NCI-H2081 (cell line): ENCODE results near the gene INTU.
"Not testable (repeated sequence)": the region's sequence is repeated elsewhere in the genome, so short reads cannot be mapped to it uniquely, and the experiment has no call there.

ENCODE experiments used
- DNase-seq, 2 experiments: peaks; one replicate each; lab custom pipeline; 2025; lab: John Stamatoyannopoulos, UW

Gene INTU

GRCh38 chr4:127632420-127633403 is at the start of gene INTU:
Gene INTU, plus strand, starts transcription at chr4:127632957. Its CDS starts 78 bp downstream, at chr4:127633035.
- DNase-seq, result peak; percentile 80 to 89

DNA sequence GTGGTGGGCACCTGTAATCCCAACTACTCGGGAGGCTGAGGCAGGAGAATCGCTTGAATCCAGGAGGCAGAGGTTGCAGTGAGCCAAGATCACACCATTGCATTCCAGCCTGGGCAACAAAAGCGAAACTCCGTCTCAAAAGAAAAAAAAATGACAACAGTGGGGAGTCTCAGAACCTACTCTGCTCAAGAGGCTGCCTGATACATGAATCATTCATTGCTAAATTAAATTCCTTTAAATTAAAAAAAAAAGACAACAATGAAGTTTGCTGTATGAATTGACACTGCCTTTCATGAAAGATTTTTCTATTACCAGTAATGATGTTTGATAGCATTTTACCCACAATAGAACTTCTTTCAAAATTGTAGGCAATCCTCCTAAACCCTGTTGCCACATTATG is 46.3 kb upstream of the INTU start:
- not testable (repeated sequence) for DNase-seq

DNA sequence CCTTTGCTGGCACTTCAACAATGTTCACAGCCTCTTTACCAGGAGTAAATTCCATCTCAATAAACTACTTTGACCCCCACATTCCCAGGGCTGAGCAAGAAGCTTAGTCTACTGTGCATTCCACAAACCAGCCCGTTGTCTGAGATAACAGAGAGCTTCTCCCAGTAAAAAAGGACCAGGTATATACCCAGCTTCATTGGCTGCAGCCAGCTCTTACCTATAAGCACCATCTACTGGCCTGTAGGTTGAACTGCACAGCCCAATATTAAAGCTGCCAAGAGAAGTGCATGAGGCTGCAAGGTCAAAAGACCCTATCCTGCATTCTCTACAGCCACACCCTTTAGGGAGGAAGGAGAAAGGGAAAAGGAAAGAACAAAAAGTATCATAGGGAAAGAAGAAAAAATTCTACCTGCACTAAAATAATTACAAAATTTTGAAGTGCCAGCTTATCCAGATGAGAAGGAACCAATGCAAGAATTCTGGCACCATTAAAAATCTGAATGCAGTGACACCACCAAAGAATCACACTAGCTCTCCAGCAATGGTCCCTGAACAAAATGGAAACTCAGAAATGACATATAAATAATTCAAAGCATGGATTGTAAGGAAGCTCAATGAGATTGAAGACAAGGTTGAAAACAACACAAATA is 45.7 kb upstream of the INTU start:
- peak; percentile 5 to 44 for DNase-seq

DNA sequence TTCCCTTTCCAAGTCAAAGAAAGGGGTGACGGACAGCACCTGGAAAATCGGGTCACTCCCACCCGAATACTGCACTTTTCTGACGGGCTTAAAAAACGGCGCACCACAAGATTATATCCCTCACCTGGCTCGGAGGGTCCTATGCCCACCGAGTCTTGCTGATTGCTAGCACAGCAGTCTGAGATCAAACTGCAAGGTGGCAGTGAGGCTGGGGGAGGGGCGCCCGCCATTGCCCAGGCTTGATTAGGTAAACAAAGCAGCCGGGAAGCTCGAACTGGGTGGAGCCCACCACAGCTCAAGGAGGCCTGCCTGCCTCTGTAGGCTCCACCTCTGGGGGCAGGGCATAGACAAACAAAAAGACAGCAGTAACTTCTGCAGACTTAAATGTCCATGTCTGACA is 43.6 kb upstream of the INTU start:
- DNase-seq, result not testable (repeated sequence)

- no peak for DNase-seq
Observed at GRCh38 chr4:127598656-127599055, 34.1 kb upstream of the INTU start.

GRCh38 chr4:127601029-127601428 is 31.7 kb upstream of the INTU start:
- no peak for DNase-seq

- DNase-seq, result peak; percentile 68 to 80
Observed at GRCh38 chr4:127604949-127605709, 27.6 kb upstream of the INTU start.

DNA sequence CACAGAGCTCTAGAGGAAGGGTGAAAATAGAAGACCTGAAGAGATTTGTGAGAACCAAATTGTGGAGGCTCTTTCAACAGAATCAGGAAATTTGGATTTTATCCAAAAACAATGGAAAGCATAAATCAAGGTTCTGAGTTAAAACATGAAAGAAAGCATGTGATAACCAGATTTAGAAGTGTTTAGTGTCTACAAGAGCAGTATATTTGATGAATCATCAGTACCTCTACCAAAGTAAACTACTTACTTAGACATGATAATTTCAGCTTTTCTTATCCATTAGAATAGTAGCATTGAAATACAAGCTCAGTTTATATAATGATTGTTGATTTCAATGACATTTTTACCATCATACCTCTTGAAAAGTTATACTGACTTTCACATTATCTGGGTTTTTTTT is 25.9 kb upstream of the INTU start:
- peak in 1 of 2 experiments; percentile 3 for DNase-seq

GRCh38 chr4:127609484-127609883 is 23.3 kb upstream of the INTU start:
- DNase-seq, result no peak

DNA sequence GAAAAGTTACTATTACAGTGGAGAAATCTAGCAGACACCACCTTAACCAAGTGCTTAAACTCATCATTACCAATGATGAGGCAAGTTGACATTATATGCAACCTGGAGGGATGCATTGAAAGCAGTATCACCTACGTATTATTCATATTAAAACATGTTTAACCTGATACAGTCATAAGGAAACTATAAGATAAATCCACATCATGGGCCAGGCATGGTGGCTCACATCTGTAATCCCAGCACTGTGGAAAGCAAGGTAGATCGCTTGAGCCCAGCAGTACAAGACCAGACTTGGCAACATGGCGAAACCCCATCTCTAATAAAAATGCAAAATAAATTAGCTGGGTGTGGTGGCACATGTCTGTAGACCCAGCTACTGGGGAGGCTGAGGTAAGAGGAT is 22.3 kb upstream of the INTU start:
- DNase-seq, result no peak

DNA sequence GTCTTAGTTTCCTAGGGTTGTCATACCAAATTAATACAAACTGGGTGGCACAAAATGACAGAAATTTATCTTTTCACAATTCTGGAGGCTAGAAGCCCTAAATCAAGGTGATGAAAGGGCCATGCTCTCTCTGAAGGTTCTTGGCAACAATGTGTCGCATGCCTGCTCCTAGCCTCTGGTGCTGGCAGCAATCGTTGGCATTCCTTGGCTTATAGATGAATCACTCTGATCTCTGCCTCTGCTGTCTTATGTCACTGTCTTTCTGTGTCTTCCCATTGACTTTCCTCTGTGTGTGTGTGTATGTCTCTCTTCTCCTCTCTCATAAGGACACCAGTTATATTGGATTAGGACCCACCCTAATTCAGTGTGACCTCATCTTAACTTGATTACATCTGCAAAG is 15.9 kb upstream of the INTU start:
- DNase-seq, result no peak

DNA sequence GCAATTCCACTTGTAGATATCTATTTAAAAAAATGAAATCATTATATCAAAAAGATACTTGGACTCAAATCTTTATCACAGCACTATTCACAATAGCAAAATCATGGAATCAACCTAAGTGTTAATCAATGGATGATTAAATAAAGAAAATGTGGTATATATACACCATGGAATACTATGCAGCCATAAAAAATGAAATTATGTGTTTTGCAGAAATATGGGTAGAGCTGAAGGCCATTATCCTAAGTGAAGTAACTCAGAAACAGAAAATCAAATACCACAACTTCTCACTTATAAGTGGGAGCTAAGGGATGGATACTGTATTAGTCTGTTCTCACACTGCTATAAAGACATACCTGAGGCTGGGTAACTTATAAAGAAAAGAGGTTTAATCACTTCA is 14.3 kb upstream of the INTU start:
- DNase-seq, result no peak

GRCh38 chr4:127622621-127622920 is 10.2 kb upstream of the INTU start:
- DNase-seq, result peak in 1 of 2 experiments; percentile 21

GRCh38 chr4:127622921-127623796 is 9.6 kb upstream of the INTU start:
- DNase-seq, result peak; percentile 21 to 56

- DNase-seq, result no peak
Observed at GRCh38 chr4:127623797-127624083, 9.0 kb upstream of the INTU start.

DNA sequence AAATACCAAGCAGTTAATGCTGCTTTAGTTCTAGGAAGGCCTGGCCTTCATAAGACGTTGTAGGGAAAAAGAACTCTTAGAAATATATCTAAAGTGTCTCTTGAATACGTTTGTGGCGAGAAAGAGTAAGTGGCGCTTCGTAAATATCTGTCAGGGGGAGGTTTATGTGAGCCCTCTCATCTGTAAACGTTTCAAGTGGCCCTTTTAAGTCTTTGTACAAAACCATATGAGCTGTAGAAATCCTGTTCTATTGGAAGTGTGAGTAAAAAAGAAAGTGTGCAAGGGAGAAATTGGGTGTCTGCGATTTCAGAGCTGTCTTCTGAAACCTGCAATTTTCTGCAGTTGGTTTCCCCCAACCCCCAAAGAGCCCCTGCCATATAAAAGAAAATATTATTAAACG is 8.6 kb upstream of the INTU start:
- no peak for DNase-seq

GRCh38 chr4:127629371-127629770 is 3.4 kb upstream of the INTU start:
- DNase-seq, result no peak

DNA sequence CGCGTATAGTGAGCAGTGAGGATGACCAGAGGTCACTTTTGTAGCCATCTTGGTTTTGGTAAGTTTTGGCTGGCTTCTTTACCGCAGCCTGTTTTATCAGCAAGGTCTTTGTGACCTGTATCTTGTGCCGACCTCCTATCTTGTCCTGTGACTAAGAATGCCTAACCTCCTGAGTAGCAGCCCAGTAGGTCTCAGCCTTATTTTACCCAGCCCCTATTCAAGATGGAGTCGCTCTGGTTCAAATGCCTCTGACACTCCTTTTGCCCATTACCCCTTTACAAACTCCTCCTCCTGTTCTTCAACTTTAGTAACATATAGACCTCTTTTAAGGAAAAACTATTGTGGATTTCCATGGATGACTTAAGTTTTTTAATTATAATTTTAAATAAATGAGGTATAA is 2.6 kb upstream of the INTU start:
- no peak for DNase-seq

GRCh38 chr4:127631420-127631819 is 1.3 kb upstream of the INTU start:
- DNase-seq, result no peak

DNA sequence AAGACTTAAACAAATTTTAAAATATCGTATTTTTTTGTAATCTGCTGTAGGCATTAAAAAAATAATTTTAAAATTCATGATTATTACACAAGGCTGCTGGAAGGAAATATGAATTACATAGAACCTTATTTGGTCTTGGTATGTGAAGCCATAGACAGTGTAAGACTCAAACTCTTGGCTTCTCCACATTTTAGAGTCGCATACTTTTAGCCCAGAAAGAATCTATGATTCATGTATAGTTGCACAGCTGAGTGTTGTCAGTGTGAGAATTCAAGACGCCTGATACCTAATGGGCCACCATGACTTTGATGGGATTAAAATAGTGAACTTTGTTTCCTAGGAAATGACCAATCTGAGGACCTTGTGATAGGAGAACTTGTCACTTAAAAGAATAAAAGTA is 1.4 kb downstream of the INTU start:
- DNase-seq, result no peak

- DNase-seq, result no peak
Observed at GRCh38 chr4:127641524-127641923, 8.8 kb downstream of the INTU start.

DNA sequence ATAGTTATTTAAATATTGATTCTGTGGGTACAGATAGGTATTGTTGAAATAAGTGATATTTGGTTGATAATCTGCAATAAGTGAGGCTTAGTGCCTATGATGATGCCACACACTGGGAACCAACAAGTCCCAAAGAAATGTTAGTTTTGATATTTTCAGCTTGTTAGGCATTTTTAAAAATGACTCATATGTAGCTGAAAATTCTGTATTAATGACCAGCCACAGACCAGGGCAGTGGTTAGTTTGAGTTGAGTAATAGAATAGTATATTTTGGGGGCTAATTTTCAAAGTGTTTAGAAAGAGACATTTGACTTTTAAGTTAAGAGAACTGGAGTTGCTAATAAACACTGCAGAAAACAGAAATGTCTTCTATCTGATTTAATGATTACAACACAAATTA is 9.4 kb downstream of the INTU start:
- DNase-seq, result no peak
